Common myeloid progenitor, CD34-positive (primary cell): ENCODE results near the gene TRAIP.

Experiments used
- CTCF ChIA-PET: fragments of 350-600 bp; sonication (Branson Sonifier 250); formaldehyde crosslinking; loops from one replicate; lab custom pipeline; 2021; ENCODE audit warnings: antibody characterized with exemption; lab: Charles Lee
- POLR2A ChIA-PET: fragments of 350-600 bp; sonication (Branson Sonifier 250); formaldehyde crosslinking; loops from one replicate; lab custom pipeline; 2021; ENCODE audit warnings: antibody characterized with exemption; lab: Charles Lee
- DNase-seq, 3 donors: peaks; one replicate each; pipeline versions ENCODE4 v3.0.0 to v3.0.0-alpha.2; 2013
- H3K27ac ChIP-seq, 2 experiments: 1 replicate in 1 of 2; 2 replicates in 1 of 2; pipeline ENCODE4 v1.7.0; 2013; ENCODE audit warnings: inconsistent platforms in 2 of 2, low read length in 2 of 2, mild to moderate bottlenecking in 2 of 2, low read depth in 1 of 2, moderate library complexity in 1 of 2; ENCODE audit not compliant: severe bottlenecking in 2 of 2, insufficient read depth in 1 of 2, poor library complexity in 1 of 2
- H3K27me3 ChIP-seq, 5 experiments: replicated peaks in 2 of 5; 1 replicate in 3 of 5; 2 replicates in 2 of 5; pipeline versions ENCODE4 v1.6.1 to v1.7.0; 2013; ENCODE audit warnings: low read length in 4 of 5, mild to moderate bottlenecking in 2 of 5, moderate library complexity in 2 of 5, inconsistent platforms in 1 of 5; ENCODE audit not compliant: insufficient read depth in 5 of 5, control insufficient read depth in 4 of 5
- H3K36me3 ChIP-seq, 4 experiments: 1 replicate in 2 of 4; 2 replicates in 2 of 4; pipeline versions ENCODE4 v1.6.1 to v1.7.0; 2013; ENCODE audit warnings: low read length in 3 of 4, control low read depth in 1 of 4, mild to moderate bottlenecking in 1 of 4; ENCODE audit not compliant: control insufficient read depth in 4 of 4, insufficient read depth in 4 of 4
- H3K4me1 ChIP-seq, 4 experiments: 1 replicate in 3 of 4; 2 replicates in 1 of 4; pipeline versions ENCODE4 v1.6.1 to v1.7.1; 2013; ENCODE audit warnings: low read length in 3 of 4, mild to moderate bottlenecking in 3 of 4, control low read depth in 1 of 4, inconsistent platforms in 1 of 4, moderate library complexity in 1 of 4; ENCODE audit not compliant: control insufficient read depth in 4 of 4, insufficient read depth in 4 of 4; ENCODE audit errors: control extremely low read depth in 1 of 4
- H3K4me3 ChIP-seq, 7 experiments: 1 replicate in 4 of 7; 2 replicates in 3 of 7; pipeline versions ENCODE4 v1.5.1 to v1.7.0; 2013; ENCODE audit warnings: mild to moderate bottlenecking in 7 of 7, low read length in 6 of 7, moderate library complexity in 6 of 7, inconsistent platforms in 2 of 7, low read depth in 2 of 7, control low read depth in 1 of 7; ENCODE audit not compliant: insufficient read depth in 4 of 7, control insufficient read depth in 1 of 7; ENCODE audit errors: extremely low read depth in 1 of 7
- H3K9me3 ChIP-seq, 5 experiments: 1 replicate in 4 of 5; 2 replicates in 1 of 5; pipeline versions ENCODE4 v1.6.1 to v1.7.1; 2013; ENCODE audit warnings: low read length in 4 of 5, mild to moderate bottlenecking in 2 of 5, inconsistent platforms in 1 of 5, low read depth in 1 of 5, moderate library complexity in 1 of 5; ENCODE audit not compliant: control insufficient read depth in 4 of 5, insufficient read depth in 2 of 5; ENCODE audit errors: control extremely low read depth in 1 of 5
- WGBS: methylation state at CpG from one replicate; pipeline ENCODE4 v1.1.5; 2013; ENCODE audit not compliant: insufficient coverage; 5-methylcytosine and 5-hydroxymethylcytosine counted together

The TRAIP gene

GRCh38 chr3:49873623-49874022 is 17.3 kb upstream of the TRAIP start:
- Histone ChIP-seq H3K36me3 (no peaks in the 10 kb centered on the region), H3K27me3 (peaks cover 2 to 32% (median 13%) of the 10 kb centered on the region in 5 experiments), H3K4me1 (peaks cover 0 to 25% (median 15%) of the 10 kb centered on the region in 4 experiments), H3K27ac (no peak overlapping the region), H3K4me3 (no peak overlapping the region), H3K9me3 (no peaks in the 10 kb centered on the region)
- CTCF ChIA-PET: interaction anchor here (0.9 to 4.6 kb wide), 4 partner anchors 9 to 42 kb away, joined by 3 to 26 read pairs (median 6); no protein-coding TSS in a partner anchor
- POLR2A ChIA-PET: no interaction called here
- WGBS: 91% methylated on average over 8 of the region's 8 CpGs
- DNase-seq: no peak

- ChIA-PET CTCF (interaction anchor here (0.8 to 4.6 kb wide), 7 partner anchors 10 to 41 kb away, joined by 3 to 26 read pairs (median 3); no protein-coding TSS in a partner anchor), POLR2A (no interaction called here)
- no peaks in the 10 kb centered on the region for H3K36me3 ChIP-seq
- no peaks in the 10 kb centered on the region for H3K9me3 ChIP-seq
- peak overlapping the region in 1 of 2 experiments; percentile 25 for H3K27ac ChIP-seq
- H3K27me3 ChIP-seq: peaks cover 2 to 40% (median 18%) of the 10 kb centered on the region in 5 experiments
- DNase-seq: peak; percentile 55 to 85 (median 84)
- no peak overlapping the region for H3K4me3 ChIP-seq
- peaks cover 0 to 25% (median 15%) of the 10 kb centered on the region in 4 experiments for H3K4me1 ChIP-seq
- 96% methylated on average over 4 of the region's 4 CpGs for WGBS
Observed at GRCh38 chr3:49872801-49873281, 16.5 kb upstream of the TRAIP start.

GRCh38 chr3:49871531-49872153 is 15.3 kb upstream of the TRAIP start:
- WGBS: 94% methylated on average over 10 of the region's 10 CpGs
- POLR2A ChIA-PET: no interaction called here

GRCh38 chr3:49869525-49870126 is 13.3 kb upstream of the TRAIP start, which contains the start of gene CAMKV:
TSS of gene CAMKV (minus strand) at chr3:49869906. CDS start at chr3:49862388, 7,518 bp downstream.
- CTCF ChIA-PET: interaction anchor here (1.2 to 4.6 kb wide), 2 partner anchors 11 to 13 kb away, joined by 3 to 26 read pairs; no protein-coding TSS in a partner anchor
- no peaks in the 10 kb centered on the region for H3K9me3 ChIP-seq
- POLR2A ChIA-PET: no interaction called here
- H3K27ac ChIP-seq: no peak within 1 kb of the TSS
- peaks cover 0 to 25% (median 15%) of the 10 kb centered on the region in 4 experiments for H3K4me1 ChIP-seq
- H3K4me3 ChIP-seq: peak within 1 kb of the TSS in 5 of 7 experiments; percentile 13 to 63 (median 52)
- H3K27me3 ChIP-seq: peaks cover 2 to 63% (median 28%) of the 10 kb centered on the region in 5 experiments
- peak in 2 of 3 donors; percentile 61 to 72 for DNase-seq
- WGBS: 1% methylated on average over 50 of the region's 59 CpGs
- H3K36me3 ChIP-seq: no peaks in the 10 kb centered on the region

More at GRCh38 chr3:49871531-49872153, 15.3 kb upstream of the TRAIP start:
- H3K27me3 ChIP-seq: peaks cover 2 to 43% (median 22%) of the 10 kb centered on the region in 5 experiments
- no peaks in the 10 kb centered on the region for H3K9me3 ChIP-seq
- no peaks in the 10 kb centered on the region for H3K36me3 ChIP-seq
- H3K4me3 ChIP-seq: no peak overlapping the region
- DNase-seq: no peak
- no peak overlapping the region for H3K27ac ChIP-seq
- CTCF ChIA-PET: interaction anchor here (0.9 to 4.6 kb wide), 5 partner anchors 11 to 31 kb away, joined by 3 to 26 read pairs (median 6); no protein-coding TSS in a partner anchor
- H3K4me1 ChIP-seq: peaks cover 0 to 25% (median 15%) of the 10 kb centered on the region in 4 experiments

GRCh38 chr3:49868862-49869466 is 12.6 kb upstream of the TRAIP start:
- no peak for DNase-seq
- Histone ChIP-seq H3K9me3 (no peaks in the 10 kb centered on the region), H3K4me3 (peak overlapping the region in 5 of 7 experiments; percentile 13 to 63 (median 52)), H3K4me1 (peaks cover 0 to 25% (median 15%) of the 10 kb centered on the region in 4 experiments), H3K27me3 (peaks cover 2 to 69% (median 27%) of the 10 kb centered on the region in 5 experiments), H3K27ac (no peak overlapping the region), H3K36me3 (no peaks in the 10 kb centered on the region)
- WGBS: 13% methylated on average over 10 of the region's 23 CpGs
- ChIA-PET CTCF (interaction anchor here (1.2 to 4.1 kb wide), 2 partner anchors 8 to 10 kb away, joined by 3 to 13 read pairs; no protein-coding TSS in a partner anchor), POLR2A (no interaction called here)

GRCh38 chr3:49867871-49868321 is 11.5 kb upstream of the TRAIP start:
- POLR2A ChIA-PET: interaction anchor here (0.6 kb wide), 1 partner anchor 560 kb away, joined by 3 read pairs; no protein-coding TSS in a partner anchor
- Histone ChIP-seq H3K4me1 (peaks cover 0 to 18% (median 12%) of the 10 kb centered on the region in 4 experiments), H3K27ac (no peak overlapping the region), H3K27me3 (peaks cover 2 to 77% (median 32%) of the 10 kb centered on the region in 5 experiments), H3K4me3 (no peak overlapping the region), H3K9me3 (no peaks in the 10 kb centered on the region), H3K36me3 (no peaks in the 10 kb centered on the region)
- CTCF ChIA-PET: interaction anchor here (0.7 to 4.1 kb wide), 5 partner anchors 9 to 34 kb away, joined by 3 to 13 read pairs (median 3); no protein-coding TSS in a partner anchor
- WGBS: 25% methylated on average over 4 of the region's 7 CpGs
- DNase-seq: peak; percentile 49 to 80 (median 77)
